NCI-H2196 (cell line): ENCODE data around the gene ARHGAP40.
A peak's percentile ranks its signal among the peaks of the same experiment; 100 is the strongest.

Experiments
- DNase-seq: peaks from one replicate; lab custom pipeline; 2025; ENCODE audit not compliant: unreplicated experiment; lab: John Stamatoyannopoulos, UW

The ARHGAP40 gene

DNA sequence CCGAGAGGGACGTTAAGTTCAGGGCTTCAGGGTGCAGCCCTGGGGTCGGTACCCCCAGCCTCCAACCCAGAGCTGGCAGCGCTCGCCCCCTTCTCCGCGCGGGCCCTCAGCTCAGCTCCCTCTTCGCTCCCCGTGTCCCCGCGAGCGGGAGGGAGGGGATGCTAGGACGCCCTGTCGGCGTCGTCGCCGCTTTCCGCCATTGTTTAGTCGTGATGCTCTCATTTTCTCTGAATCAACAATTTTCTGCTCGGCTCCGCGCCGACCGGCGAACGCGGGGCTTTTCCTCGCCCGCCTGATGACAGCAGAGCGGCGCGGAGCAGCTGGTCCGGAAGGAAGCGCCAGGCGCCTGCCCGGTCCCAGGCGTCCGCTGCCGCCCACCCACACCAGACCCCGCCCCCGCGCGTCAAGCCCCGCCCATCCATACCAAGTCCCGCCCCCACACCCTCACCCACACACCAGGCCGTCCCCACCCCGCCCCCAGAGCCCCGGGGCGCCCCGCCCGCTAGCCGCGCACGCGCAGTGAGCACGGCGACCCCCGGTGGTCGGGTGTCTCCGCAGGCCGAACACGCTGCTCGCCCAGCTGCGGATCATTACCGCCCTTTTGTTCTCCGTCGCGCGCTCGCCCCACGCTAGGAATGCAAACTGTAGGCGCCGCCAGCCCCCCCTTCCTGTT lies 72.6 kb downstream of the ARHGAP40 start:
- peak; percentile 10 for DNase-seq

DNA sequence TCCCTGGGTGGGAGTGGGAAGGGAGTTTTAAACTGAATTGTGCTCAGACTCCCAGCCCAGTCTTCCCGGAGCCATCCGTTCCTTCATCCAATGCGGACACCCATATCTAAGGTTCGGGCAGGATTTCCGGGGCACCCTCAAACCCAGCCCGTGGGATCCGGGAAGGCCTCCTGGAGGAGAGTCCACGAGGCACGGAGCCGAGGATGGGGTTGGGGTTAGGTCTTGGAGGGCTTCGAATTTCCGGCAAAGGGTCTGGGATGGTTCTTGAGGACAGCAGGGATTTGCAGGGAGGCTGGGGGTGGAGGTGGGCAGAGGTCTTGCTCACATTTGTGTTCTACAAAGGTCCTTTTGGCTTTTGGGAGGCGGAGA lies 73.1 kb downstream of the ARHGAP40 start:
- no peak for DNase-seq

DNA sequence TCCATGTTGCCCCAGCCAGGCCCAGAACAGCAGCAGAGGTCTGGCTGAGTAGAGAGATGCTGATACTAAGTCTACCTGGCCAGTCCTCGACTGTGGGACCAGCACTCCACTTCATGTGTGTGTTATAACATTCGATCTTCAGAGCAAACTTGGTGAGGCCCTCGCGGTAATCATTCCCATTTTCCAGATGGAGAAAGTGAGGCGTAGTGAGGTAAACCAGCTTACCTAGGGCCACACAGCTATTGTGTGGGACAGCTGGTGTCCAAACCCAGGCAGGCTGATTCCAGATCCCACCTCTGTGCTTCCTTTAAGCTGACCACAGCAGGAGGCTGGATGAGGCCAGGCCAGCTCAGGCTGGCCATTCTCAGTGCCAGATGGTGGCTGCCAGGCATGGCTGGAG lies 75.0 kb downstream of the ARHGAP40 start:
- no peak for DNase-seq

DNA sequence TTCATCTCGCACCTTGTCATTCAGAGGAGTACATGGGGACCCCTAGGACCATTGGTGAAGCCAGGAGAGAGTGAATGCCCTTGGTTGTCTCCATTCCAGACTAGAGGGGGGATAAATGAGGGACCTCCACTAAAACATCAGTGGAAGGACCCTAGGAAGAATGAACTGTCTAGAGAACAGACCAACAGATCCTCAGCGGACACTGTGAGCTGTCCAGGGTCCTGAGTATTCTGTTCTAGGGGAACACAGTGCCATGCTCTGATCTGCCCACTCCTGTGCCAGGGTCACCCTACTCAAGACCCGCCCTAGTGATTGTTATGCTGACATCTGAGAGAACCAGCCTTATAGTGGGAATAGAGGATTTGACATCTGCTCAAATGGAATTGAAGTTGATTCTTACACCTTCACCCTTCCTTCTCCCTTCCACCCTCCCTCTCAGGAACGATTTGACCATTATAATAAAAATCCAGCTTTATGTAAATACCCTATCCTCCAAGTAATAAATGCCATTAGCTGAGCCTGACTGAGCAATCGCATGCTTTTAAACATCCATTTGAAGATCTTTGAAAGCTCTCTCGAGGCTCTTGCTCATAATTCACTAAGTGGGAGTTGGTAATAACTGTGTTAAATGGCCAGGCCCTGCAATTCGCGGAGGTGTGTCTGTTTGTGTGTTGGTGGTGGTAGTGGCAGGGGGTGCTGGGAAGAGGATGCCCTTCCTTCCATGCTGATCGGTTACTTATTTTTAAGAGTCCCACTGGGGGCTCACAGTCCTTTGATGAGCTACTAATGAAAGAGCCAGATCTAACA lies 79.1 kb downstream of the ARHGAP40 start:
- DNase-seq = no peak

DNA sequence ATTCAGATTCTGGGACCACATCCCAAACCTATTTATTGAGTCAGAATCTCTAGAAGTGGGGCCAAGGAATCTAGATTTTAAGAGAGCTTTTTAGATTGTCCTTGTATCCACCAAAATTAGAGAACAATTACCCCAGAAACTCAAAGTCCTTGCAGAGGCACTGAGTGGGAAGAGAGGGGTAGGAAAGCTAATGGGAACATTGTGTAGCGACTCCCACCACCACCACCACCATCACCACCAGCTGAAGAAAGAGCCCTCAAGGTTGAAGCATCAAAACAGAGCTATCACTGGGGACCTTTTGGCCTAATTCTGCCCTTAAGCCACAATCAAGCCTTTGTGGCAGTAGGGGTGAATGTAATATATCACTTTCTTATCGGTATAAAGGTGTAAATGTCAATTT lies 83.7 kb downstream of the ARHGAP40 start:
- no peak for DNase-seq

DNA sequence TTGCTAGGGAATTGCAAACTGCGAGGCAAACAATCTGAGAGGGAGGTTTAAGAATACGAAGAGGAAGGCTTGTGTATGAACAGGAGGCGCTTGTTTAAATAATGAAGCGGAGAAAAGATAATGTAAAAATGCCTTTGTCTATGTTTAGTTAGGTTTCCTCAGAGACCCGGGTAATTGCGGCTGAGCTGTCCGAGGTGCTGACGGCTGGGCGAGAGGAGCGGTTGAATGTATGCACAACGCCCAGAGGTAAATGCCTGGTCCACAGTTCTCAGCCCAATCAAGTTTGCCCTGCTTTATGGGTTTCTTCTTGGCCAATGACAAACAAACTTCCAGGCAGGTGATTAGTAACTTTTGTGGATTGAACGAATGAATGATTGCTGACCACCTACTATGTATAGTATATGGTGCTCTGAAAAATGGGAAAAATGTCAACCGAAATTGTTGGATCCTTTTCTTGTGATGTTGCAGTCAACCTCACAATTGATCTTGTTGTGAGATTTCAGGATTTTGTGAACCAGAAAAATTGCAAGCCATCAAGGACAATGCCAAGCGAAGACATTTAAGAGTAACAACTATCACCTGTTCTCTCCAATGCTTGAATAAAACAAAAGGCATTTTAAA lies 84.4 kb downstream of the ARHGAP40 start:
- no peak for DNase-seq

DNA sequence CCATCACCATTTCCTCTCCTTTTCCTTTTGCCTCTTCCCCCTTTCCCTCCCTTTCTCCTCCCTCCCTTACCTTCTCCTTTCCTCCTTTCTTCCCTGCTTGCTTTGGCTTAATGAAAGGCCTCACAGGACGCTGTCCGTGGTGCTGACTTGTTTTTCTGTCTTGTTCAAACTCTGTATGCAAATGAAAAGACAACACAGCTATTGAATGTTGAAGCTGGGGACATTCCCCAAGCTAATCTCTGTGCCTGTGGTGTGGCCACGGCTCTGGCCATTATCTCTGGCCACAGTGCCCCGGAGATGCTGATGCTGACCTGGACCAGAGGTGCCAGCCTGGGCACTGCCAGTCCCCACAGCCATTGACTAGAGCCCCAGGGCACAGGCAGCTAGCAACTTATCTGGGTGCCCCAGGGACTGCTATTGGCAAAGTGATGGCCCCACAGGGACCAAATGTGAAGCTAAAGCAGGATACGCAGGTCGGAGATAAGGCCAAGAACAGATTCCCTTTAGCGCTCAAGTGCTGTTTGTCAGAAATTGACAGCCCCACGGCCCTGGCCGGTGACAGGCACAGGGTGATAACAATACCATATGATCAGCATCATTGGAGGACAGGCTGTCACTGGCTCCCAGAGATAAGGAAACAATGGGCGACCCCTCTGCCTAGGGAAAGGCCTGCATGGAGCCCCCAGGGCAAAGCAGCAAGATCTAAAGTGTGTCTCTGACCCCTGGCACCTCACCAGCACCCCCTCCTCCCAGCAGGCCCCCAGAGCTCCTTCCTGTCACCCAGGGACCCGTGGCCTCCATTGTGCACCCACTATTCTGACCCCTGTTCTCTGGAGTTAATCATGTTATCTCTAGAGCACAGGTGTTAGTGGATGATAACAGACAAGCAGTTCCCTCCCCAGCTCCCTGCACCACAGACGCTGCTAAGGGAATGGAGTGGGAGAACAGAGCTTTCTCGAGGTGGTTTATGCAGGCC lies 91.1 kb downstream of the ARHGAP40 start:
- DNase-seq = no peak

DNA sequence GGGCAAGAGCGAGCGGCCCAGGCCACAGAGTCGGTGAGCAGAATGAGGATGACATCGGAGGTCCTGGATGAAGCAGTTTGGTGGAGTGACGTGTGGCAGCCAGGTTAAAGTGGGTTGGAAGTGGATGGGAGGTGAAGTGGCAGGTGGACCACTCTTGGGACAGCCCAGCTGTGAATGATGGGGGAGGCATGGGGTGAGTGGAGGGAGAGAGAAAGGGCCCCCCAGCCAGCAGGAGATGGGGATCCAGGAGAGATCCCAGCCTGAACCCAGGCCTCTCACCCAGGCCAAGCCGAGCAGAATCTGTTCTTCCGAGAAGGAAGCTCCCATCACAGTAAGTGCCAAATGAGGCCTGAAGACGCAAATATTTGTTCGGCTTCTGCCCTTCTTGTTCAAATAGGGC lies 95.7 kb downstream of the ARHGAP40 start:
- DNase-seq = no peak

DNA sequence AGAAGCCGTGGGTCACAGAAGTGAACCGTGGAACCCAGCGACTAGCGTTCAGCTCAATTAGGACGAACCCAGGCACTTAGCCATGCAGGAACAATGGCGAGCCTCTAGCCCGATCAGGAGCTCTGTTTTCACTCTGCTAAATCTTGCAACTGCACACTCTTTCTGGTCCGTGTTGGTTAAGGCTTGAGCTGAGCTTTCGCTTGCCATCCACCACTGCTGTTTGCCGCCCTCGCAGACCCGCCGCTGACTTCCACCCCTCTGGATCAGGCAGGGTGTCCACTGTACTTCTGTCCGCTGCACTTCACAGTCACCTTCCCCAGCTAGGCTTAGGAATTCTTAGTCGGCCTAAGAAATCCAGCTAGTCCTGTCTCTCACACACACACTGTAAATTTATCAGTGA lies 96.9 kb downstream of the ARHGAP40 start:
- DNase-seq = no peak

DNA sequence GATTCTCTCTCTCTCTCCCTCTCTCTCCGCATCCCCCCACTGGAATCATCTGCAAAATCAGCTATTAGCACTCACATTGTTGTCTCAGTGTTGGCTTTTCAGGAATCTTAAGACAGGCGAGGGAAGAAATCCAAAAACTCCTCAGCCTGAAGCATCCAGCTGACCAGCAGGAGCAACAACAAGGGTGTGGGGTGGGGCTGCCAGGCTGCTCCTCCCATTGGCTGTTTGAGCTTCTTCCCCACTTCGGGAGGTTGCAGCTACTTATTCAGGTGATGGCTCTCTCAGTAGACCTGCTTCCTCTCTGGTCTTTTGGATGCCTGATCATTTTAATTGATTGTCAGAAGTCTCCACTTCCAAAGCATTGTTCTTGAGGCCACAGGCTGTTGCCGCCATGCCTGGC lies 98.5 kb downstream of the ARHGAP40 start:
- DNase-seq = no peak
